HG03457 (cell line): ENCODE results near the gene CREB3L2.
"Not testable (repeated sequence)": the region's sequence is repeated elsewhere in the genome, so short reads cannot be mapped to it uniquely, and the experiment has no call there.

Experiments used
- ATAC-seq: cut with Tn5 transposase; IDR thresholded peaks from one replicate; pipeline ENCODE4 v1.9.1; 2021; ENCODE audit warnings: moderate number of reproducible peaks; ENCODE audit not compliant: unreplicated experiment

CREB3L2 gene

GRCh38 chr7:137989590-137989989 is 12.3 kb downstream of the CREB3L2 start:
- no peak for ATAC-seq

GRCh38 chr7:137989094-137989493 is 12.8 kb downstream of the CREB3L2 start:
- ATAC-seq = no peak

- peak; percentile 49 for ATAC-seq
Measured at GRCh38 chr7:137987968-137988367, 13.9 kb downstream of the CREB3L2 start.

GRCh38 chr7:137987563-137987962 is 14.3 kb downstream of the CREB3L2 start:
- ATAC-seq = no peak

- ATAC-seq = no peak
Measured at GRCh38 chr7:137987018-137987349, 14.9 kb downstream of the CREB3L2 start.

GRCh38 chr7:137986252-137987017 is 15.5 kb downstream of the CREB3L2 start:
- no peak for ATAC-seq

GRCh38 chr7:137985897-137986251 is 16.0 kb downstream of the CREB3L2 start:
- ATAC-seq = peak; percentile 44

GRCh38 chr7:137985253-137985896 is 16.5 kb downstream of the CREB3L2 start:
- ATAC-seq = peak; percentile 39

GRCh38 chr7:137984181-137985041 is 17.5 kb downstream of the CREB3L2 start:
- no peak for ATAC-seq

- ATAC-seq = no peak
Measured at GRCh38 chr7:137983323-137984008, 18.4 kb downstream of the CREB3L2 start.

- ATAC-seq = not testable (repeated sequence)
Measured at GRCh38 chr7:137982394-137982793, 19.5 kb downstream of the CREB3L2 start.

GRCh38 chr7:137981668-137982067 is 20.2 kb downstream of the CREB3L2 start:
- ATAC-seq = no peak

- no peak for ATAC-seq
Measured at GRCh38 chr7:137981175-137981574, 20.7 kb downstream of the CREB3L2 start.

GRCh38 chr7:137980308-137980707 is 21.6 kb downstream of the CREB3L2 start:
- no peak for ATAC-seq

GRCh38 chr7:137978464-137979237 is 23.2 kb downstream of the CREB3L2 start:
- ATAC-seq = no peak

GRCh38 chr7:137977173-137977572 is 24.7 kb downstream of the CREB3L2 start:
- ATAC-seq = no peak

GRCh38 chr7:137976696-137977095 is 25.2 kb downstream of the CREB3L2 start:
- no peak for ATAC-seq

GRCh38 chr7:137976232-137976631 is 25.7 kb downstream of the CREB3L2 start:
- no peak for ATAC-seq

GRCh38 chr7:137975768-137976167 is 26.1 kb downstream of the CREB3L2 start:
- ATAC-seq = no peak

GRCh38 chr7:137975221-137975620 is 26.7 kb downstream of the CREB3L2 start:
- ATAC-seq = no peak
